T-helper 17 cell (primary cell): ENCODE data around the gene PRPF6. TPM values are rescaled to one million over a fixed set of nuclear protein-coding genes. Genes with fewer than 3 reads are reported as not detected.

Experiments used
- ATAC-seq: fragments of 150-1000 bp; cut with Tn5 transposase; 2 replicates; pipeline ENCODE4 v1.10.0; 2021; ENCODE audit warnings: mild to moderate bottlenecking, moderate library complexity
- DNase-seq, 3 donors: peaks; one replicate each; pipeline versions ENCODE4 v3.0.0 to v3.0.0-alpha.2; 2020 to 2021
- H3K9me3 ChIP-seq: one replicate; pipeline ENCODE4 v1.7.0; 2013; ENCODE audit warnings: low read length, mild to moderate bottlenecking; ENCODE audit not compliant: control insufficient read depth, poor library complexity, severe bottlenecking
- H3K27ac Mint-ChIP-seq: one replicate; pipeline ENCODE4 v1.8.0; 2022; ENCODE audit warnings: mild to moderate bottlenecking, moderate library complexity, mixed read lengths
- H3K27me3 Mint-ChIP-seq: one replicate; pipeline ENCODE4 v1.8.0; 2022; ENCODE audit warnings: mixed read lengths
- H3K36me3 Mint-ChIP-seq: one replicate; pipeline ENCODE4 v1.8.0; 2022; ENCODE audit warnings: low read depth, mixed read lengths
- H3K4me1 Mint-ChIP-seq: one replicate; pipeline ENCODE4 v1.8.0; 2022; ENCODE audit warnings: mild to moderate bottlenecking, mixed read lengths
- H3K4me3 Mint-ChIP-seq: one replicate; pipeline ENCODE4 v1.8.0; 2022; ENCODE audit warnings: mild to moderate bottlenecking, moderate library complexity, mixed read lengths
- total RNA-seq, 4 donors: library from RNA in 2 of 4; stranded (reverse) in 2 of 4; gene quantifications; one replicate each; pipeline ENCODE4 v1.2.3 and lab custom pipeline; 2022 to 2026

Gene PRPF6
- total RNA-seq, 2 donors from 2014 or later = 63.8 to 64.9 TPM

GRCh38 chr20:64047046-64047389, 66.1 kb downstream of the PRPF6 start:
- DNase-seq (no peak), ATAC-seq (no peak)
- no peaks in the 10 kb centered on the region for H3K9me3 ChIP-seq
- Mint-ChIP-seq H3K4me1 (peaks cover 13% of the 10 kb centered on the region), H3K36me3 (peaks cover 3% of the 10 kb centered on the region), H3K27me3 (peaks cover 26% of the 10 kb centered on the region), H3K4me3 (peak overlapping the region; percentile 63), H3K27ac (no peak overlapping the region)

- H3K36me3 Mint-ChIP-seq = peaks cover 3% of the 10 kb centered on the region
- no peak overlapping the region for H3K27ac Mint-ChIP-seq
- no peaks in the 10 kb centered on the region for H3K9me3 ChIP-seq
- peaks cover 11% of the 10 kb centered on the region for H3K4me1 Mint-ChIP-seq
- H3K4me3 Mint-ChIP-seq = peak overlapping the region; percentile 41
- H3K27me3 Mint-ChIP-seq = peaks cover 29% of the 10 kb centered on the region
- ATAC-seq = peak; percentile 24
- DNase-seq = no peak
These were observed 67.1 kb downstream of the PRPF6 start for GRCh38 chr20:64047968-64048401.

- DNase-seq = no peak
- peak; percentile 9 for ATAC-seq
- no peak overlapping the region for H3K27ac Mint-ChIP-seq
- H3K36me3 Mint-ChIP-seq = peaks cover 5% of the 10 kb centered on the region
- peaks cover 11% of the 10 kb centered on the region for H3K4me1 Mint-ChIP-seq
- peaks cover 35% of the 10 kb centered on the region for H3K27me3 Mint-ChIP-seq
- H3K4me3 Mint-ChIP-seq = no peak overlapping the region
- no peaks in the 10 kb centered on the region for H3K9me3 ChIP-seq
These were observed 67.6 kb downstream of the PRPF6 start for GRCh38 chr20:64048402-64049044.

DNA sequence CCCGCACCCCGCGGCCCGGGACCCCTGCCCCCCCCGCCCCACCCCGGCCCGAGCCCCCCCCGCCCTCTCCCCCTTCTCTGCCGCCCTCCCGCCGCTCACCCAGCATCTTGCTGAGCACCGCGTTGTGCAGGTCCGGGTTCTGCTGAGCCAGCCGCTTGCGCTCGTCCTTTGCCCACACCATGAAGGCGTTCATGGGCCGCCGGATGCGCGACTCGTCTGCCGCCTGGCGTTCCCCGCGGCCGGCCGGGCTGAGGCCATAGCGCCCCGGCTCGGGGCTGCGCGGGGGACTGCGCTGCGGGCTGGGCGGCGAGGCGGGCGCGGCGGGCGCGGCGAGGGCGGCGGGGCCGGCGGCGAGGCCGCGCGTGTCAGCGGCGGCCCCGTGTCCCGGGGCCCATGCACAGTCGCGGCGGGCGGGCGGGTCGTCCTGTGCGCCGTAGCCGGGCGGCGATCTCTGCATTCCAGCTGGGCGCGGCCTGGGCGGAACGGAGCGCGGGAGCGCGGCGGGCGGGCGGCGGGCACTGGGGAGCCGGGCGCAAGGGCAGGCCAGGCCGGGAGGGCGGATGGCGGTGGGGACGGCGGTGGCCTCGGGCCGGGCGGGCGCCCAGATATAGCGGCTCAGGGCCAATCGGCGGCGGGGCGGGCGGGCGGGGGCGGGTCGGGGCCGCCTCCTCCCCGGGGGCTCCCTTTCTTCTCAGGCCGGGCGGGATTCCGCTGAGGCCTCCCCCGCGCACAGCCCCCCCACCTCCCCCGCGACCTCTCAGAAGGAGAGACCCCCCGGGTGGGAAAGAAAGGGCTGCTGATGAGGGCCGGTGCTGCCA, 68.3 kb downstream of the PRPF6 start, which contains the start of gene SOX18:
Gene SOX18 (minus strand): TSS at position 580 of the 818 bp plus-strand sequence. CDS start 123 bp downstream, at position 457.
- peak; percentile 62 for ATAC-seq
- H3K4me3 Mint-ChIP-seq = peak within 1 kb of the TSS; percentile 71
- H3K27me3 Mint-ChIP-seq = peaks cover 39% of the 10 kb centered on the region

GRCh38 chr20:64049878-64050260, 68.9 kb downstream of the PRPF6 start:
- no peaks in the 10 kb centered on the region for H3K9me3 ChIP-seq
- DNase-seq = no peak
- Mint-ChIP-seq H3K27me3 (peaks cover 39% of the 10 kb centered on the region), H3K27ac (no peak overlapping the region), H3K4me3 (peak overlapping the region; percentile 28), H3K36me3 (peaks cover 6% of the 10 kb centered on the region), H3K4me1 (peaks cover 13% of the 10 kb centered on the region)
- no peak for ATAC-seq

More for the DNA sequence above, 68.3 kb downstream of the PRPF6 start, which contains the start of gene SOX18:
- DNase-seq = no peak
- no peaks in the 10 kb centered on the region for H3K9me3 ChIP-seq
- peaks cover 6% of the 10 kb centered on the region for H3K36me3 Mint-ChIP-seq
- no peak within 1 kb of the TSS for H3K27ac Mint-ChIP-seq
- peaks cover 14% of the 10 kb centered on the region for H3K4me1 Mint-ChIP-seq

- ATAC-seq (no peak), DNase-seq (no peak)
- Mint-ChIP-seq H3K27me3 (peaks cover 44% of the 10 kb centered on the region), H3K4me3 (peak overlapping the region; percentile 71), H3K27ac (no peak overlapping the region), H3K36me3 (peaks cover 6% of the 10 kb centered on the region), H3K4me1 (peaks cover 16% of the 10 kb centered on the region)
- H3K9me3 ChIP-seq = no peaks in the 10 kb centered on the region
These were observed 69.5 kb downstream of the PRPF6 start for GRCh38 chr20:64050261-64051032.

DNA sequence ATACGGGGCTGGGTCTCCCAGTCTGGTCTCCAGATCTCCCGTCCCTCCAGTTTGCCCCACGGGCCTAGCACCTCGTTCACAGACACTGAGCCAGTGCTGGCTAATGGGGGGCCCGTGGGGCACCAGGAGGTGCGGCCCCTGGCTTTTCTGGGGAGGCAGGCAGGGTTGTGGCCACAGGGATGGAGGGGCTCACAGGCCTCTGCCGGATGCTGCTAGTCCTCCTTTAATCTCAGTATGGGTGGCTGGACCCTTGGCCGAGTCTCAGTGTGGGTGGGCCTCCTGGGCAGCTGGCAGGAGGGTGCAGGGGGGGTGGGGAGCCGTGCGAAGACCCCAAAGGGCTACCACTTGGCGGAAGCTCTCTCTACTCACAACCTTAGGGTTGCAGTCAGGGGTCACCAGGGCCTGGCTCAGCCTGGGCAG, 70.1 kb downstream of the PRPF6 start:
- Mint-ChIP-seq H3K27me3 (peaks cover 41% of the 10 kb centered on the region), H3K4me1 (peaks cover 12% of the 10 kb centered on the region), H3K4me3 (no peak overlapping the region)

DNA sequence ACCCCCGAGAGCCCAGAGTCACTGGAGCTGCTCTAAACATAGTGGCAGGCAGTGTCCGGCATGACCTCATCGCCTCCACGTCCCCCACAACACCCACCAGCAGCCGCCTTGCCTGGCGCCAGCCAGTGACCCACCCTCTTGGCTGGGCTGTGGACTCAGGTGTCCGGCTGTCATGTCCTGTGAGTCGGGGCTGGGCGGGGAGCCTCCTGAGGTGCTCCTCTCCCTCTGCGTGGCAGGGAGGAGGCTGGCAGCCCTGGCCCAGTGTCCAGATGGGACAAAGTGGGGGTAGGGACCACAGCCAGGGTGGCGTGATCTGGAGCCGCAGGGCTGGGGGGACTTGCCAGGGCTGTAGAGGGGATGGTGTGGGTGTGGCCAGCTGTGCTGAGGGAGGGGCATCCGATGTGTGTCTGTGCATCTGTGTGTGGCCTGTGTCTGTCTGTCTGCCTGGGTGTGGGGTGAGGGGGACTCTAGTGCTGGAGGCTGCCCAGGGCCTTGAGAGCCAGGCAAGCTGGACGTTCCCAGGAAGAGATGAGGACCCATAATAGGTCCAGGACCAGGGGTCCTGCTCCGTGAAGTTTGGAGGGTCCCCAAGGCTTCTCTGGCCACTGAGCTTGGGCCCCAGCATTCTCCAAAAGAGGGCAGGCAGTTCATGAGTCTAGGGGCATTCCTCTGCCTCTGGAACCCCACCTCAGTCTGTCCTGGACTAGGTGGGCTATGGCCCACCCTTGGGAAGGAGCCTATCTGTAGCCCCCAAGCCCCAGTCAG, 70.8 kb downstream of the PRPF6 start:
- H3K9me3 ChIP-seq = no peaks in the 10 kb centered on the region
- H3K4me3 Mint-ChIP-seq = no peak overlapping the region
- ATAC-seq (no peak), DNase-seq (no peak)
- peaks cover 8% of the 10 kb centered on the region for H3K4me1 Mint-ChIP-seq
- H3K27me3 Mint-ChIP-seq = peaks cover 34% of the 10 kb centered on the region
- H3K36me3 Mint-ChIP-seq = peaks cover 4% of the 10 kb centered on the region
- H3K27ac Mint-ChIP-seq = no peak overlapping the region

More for the DNA sequence above, 70.1 kb downstream of the PRPF6 start:
- DNase-seq (no peak), ATAC-seq (no peak)
- H3K36me3 Mint-ChIP-seq = peaks cover 6% of the 10 kb centered on the region
- no peak overlapping the region for H3K27ac Mint-ChIP-seq
- no peaks in the 10 kb centered on the region for H3K9me3 ChIP-seq

DNA sequence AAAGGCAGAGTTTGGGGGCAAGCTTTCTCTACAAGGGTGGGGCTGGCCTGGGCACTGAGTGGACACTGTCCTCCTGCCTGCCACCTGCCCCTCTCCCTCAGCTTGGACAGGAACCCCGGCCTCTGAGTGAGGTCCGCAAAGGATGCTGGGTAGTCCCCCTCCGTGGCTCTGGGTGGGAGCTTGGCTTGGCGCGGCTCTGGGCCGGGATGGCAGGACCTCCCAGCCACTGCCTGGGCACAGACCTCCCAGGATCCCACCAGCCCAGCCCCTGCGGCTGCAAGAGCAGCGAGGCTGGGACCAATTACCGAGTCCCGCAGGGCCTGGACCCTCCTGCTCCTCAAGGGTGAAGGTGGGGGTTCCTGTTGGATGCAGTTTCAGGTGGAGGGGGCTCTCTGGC, 71.4 kb downstream of the PRPF6 start:
- no peak overlapping the region for H3K4me3 Mint-ChIP-seq
- no peak for DNase-seq
- ATAC-seq = no peak
- H3K4me1 Mint-ChIP-seq = peaks cover 8% of the 10 kb centered on the region
- peaks cover 4% of the 10 kb centered on the region for H3K36me3 Mint-ChIP-seq
- no peaks in the 10 kb centered on the region for H3K9me3 ChIP-seq
- H3K27me3 Mint-ChIP-seq = peaks cover 31% of the 10 kb centered on the region
- no peak overlapping the region for H3K27ac Mint-ChIP-seq

DNA sequence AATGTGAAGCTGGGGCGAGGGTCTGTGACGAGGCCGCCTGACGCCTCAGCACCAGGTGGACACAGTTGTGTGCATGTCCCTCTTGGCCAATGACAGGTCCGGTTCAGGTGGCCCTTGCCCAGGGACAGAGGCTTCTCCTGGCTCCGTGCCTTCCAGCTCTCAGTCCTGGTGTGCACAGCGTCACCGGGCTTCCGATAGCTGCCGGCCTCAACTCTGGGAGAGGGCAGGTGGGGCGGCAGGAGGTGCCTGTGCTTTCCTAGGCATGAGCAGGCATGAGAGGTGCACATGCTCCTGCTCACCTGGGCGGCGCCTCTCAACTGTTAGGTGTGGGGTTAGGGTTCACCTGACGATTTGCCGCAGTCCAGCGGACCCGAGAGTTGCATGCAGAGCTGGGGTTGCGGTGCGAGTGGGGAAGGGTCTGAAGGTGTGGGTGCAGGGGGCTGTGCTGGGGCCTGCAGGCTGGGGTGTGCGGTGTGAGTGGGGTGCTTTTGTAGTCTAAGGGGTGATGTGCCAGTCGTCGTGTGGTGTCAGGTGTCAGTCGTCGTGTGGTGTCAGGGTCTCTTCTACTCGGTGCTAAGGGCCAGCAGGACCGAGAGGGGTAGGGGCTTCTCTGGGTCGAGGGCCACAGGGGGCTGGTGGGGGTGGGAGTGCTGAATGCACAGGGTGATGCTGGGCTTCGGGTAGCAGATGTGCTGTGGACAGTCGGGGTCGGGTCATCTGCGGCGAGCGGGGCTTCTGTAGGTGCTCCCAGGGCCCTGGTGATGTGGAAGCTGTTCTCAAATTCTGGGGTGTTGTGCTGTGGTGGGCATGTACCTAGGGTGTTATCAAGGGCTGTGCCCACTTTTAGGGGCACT, 72.3 kb downstream of the PRPF6 start:
- no peak overlapping the region for H3K27ac Mint-ChIP-seq

DNA sequence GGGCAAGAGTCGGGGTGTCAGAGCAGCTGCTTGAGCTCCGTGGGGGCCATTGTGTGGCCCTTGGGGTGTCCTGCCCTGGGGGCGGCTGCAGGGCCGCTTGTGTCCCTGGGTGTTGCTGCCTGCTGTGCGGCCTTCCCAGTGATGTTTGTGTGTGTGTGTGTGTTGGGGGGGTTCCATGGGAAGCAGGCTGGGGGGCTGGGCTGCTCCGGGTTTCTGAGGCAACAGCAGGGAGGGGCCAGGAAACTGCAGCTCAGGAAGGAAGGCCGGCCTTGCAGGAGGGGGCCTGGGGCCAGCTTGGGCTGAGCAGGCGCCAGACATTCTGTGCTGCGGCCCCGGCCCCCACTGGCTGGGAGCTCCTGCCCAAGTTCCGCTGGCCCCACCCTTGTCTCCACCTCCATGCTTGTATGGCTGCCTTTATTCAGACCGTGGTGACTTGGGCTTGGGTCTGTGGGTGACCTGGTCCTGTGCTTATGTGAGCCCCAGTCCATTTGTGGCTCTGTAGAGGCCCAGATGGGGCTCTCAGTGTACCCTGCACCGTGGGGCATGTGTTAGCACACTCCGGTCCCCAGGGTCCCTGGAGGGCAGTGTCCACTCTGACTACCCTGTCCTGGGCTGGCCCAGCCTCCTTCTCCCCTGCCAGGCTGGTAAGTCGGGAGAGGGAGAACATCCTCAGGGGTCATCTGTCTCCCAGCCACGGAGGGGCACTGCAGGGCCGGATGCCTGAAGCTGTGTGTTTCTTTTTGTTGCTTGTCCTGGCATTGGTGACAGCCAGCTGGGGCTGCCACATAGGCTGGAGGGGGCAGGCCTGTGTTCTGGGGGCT, 73.1 kb downstream of the PRPF6 start:
- ATAC-seq (no peak), DNase-seq (no peak)
- Mint-ChIP-seq H3K27ac (no peak overlapping the region), H3K36me3 (peaks cover 4% of the 10 kb centered on the region), H3K27me3 (peaks cover 26% of the 10 kb centered on the region), H3K4me3 (no peak overlapping the region), H3K4me1 (peaks cover 15% of the 10 kb centered on the region)
- no peaks in the 10 kb centered on the region for H3K9me3 ChIP-seq

More for the DNA sequence above, 72.3 kb downstream of the PRPF6 start:
- no peaks in the 10 kb centered on the region for H3K9me3 ChIP-seq
- Mint-ChIP-seq H3K4me1 (peaks cover 14% of the 10 kb centered on the region), H3K27me3 (peaks cover 26% of the 10 kb centered on the region), H3K4me3 (no peak overlapping the region), H3K36me3 (peaks cover 4% of the 10 kb centered on the region)
- no peak for DNase-seq
- ATAC-seq = no peak
